GM18868 (cell line): ENCODE results near the gene FLNB.
"Not testable (repeated sequence)": the region's sequence is repeated elsewhere in the genome, so short reads cannot be mapped to it uniquely, and the experiment has no call there.

ENCODE experiments used
- ATAC-seq: cut with Tn5 transposase; IDR thresholded peaks from one replicate; pipeline ENCODE4 v1.9.1; 2021; ENCODE audit warnings: mild to moderate bottlenecking, moderate library complexity; ENCODE audit not compliant: unreplicated experiment

The FLNB gene

GRCh38 chr3:57978316-57978715, 29.9 kb upstream of the FLNB start:
- no peak for ATAC-seq

- ATAC-seq = no peak
Observed at GRCh38 chr3:57980416-57980815, 27.8 kb upstream of the FLNB start.

GRCh38 chr3:57981483-57982087, 26.6 kb upstream of the FLNB start:
- no peak for ATAC-seq

GRCh38 chr3:57982561-57983243, 25.5 kb upstream of the FLNB start:
- ATAC-seq = no peak

- peak; percentile 92 for ATAC-seq
Observed at GRCh38 chr3:57983734-57984518, 24.3 kb upstream of the FLNB start.

GRCh38 chr3:57985176-57985983, 22.8 kb upstream of the FLNB start:
- no peak for ATAC-seq

GRCh38 chr3:57985984-57986246, 22.3 kb upstream of the FLNB start:
- no peak for ATAC-seq

GRCh38 chr3:57986261-57986660, 22.0 kb upstream of the FLNB start:
- ATAC-seq = no peak

- ATAC-seq = not testable (repeated sequence)
Observed at GRCh38 chr3:57989198-57989597, 19.0 kb upstream of the FLNB start.

GRCh38 chr3:57989646-57990045, 18.6 kb upstream of the FLNB start:
- no peak for ATAC-seq

- ATAC-seq = no peak
Observed at GRCh38 chr3:57992452-57993213, 15.6 kb upstream of the FLNB start.

GRCh38 chr3:57998366-57999283, 9.6 kb upstream of the FLNB start:
- ATAC-seq = peak; percentile 78

GRCh38 chr3:57999417-58000115, 8.7 kb upstream of the FLNB start:
- no peak for ATAC-seq

- no peak for ATAC-seq
Observed at GRCh38 chr3:58000306-58001085, 7.7 kb upstream of the FLNB start.

- ATAC-seq = no peak
Observed at GRCh38 chr3:58001086-58001467, 7.1 kb upstream of the FLNB start.

GRCh38 chr3:58001979-58002378, 6.2 kb upstream of the FLNB start:
- ATAC-seq = no peak

GRCh38 chr3:58003093-58003492, 5.1 kb upstream of the FLNB start:
- ATAC-seq = no peak

- no peak for ATAC-seq
Observed at GRCh38 chr3:58004973-58005372, 3.2 kb upstream of the FLNB start.
